ENCODE data around the gene TBC1D16.

Gene TBC1D16

DNA sequence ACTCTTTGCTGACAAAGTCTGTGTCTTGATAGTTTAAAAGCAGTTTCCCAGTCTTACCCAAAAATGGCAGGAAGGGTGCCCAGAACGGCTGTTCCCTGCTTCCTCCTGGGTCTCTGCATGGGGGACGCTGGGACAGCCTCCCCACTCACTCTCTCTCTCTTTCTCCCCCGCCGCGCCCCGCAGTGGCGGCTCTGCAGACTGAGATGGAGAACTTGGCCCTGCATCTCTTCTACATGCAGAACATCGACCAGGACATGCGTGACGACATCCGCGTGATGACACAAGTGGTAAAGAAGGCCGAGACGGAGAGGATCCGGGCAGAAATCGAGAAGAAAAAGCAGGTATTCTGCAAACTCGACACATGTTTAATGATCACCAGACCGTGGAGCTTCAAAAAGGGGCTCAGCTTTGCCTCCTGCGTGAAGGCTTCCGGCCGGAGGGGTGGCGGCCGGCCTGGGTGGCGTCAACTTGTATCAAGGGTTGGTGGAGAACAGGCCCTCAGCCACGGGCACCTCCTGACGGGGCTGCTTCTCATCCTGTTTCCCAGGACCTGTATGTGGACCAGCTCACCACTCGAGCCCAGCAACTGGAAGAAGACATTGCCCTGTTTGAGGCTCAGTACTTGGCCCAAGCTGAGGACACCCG is 22.8 kb upstream of the TBC1D16 start:
- no peak overlapping the region for H3K4me3 ChIP-seq (ENCODE audit: low read depth, low read length)
- TF ChIP-seq POLR2A (IDR thresholded peaks at IDR 0.05; ENCODE audit: extremely low read depth, insufficient read length) (no peak), MAX (IDR thresholded peaks at IDR 0.05; ENCODE audit: low read depth, low read length) (no peak), MYC (IDR thresholded peaks at IDR 0.05; ENCODE audit: low read depth, low read length) (no peak)
- TF ChIP-seq, protein P1, sequence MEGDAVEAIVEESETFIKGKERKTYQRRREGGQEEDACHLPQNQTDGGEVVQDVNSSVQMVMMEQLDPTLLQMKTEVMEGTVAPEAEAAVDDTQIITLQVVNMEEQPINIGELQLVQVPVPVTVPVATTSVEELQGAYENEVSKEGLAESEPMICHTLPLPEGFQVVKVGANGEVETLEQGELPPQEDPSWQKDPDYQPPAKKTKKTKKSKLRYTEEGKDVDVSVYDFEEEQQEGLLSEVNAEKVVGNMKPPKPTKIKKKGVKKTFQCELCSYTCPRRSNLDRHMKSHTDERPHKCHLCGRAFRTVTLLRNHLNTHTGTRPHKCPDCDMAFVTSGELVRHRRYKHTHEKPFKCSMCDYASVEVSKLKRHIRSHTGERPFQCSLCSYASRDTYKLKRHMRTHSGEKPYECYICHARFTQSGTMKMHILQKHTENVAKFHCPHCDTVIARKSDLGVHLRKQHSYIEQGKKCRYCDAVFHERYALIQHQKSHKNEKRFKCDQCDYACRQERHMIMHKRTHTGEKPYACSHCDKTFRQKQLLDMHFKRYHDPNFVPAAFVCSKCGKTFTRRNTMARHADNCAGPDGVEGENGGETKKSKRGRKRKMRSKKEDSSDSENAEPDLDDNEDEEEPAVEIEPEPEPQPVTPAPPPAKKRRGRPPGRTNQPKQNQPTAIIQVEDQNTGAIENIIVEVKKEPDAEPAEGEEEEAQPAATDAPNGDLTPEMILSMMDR (IDR thresholded peaks at IDR 0.05; ENCODE audit: low read depth, low read length), result no peak
- DNase-seq (ENCODE audit: low read depth), result no peak

- no peak overlapping the region for H3K4me3 ChIP-seq (ENCODE audit: low read depth, low read length)
- DNase-seq (ENCODE audit: low read depth), result no peak
- no peak for TF ChIP-seq MAX (IDR thresholded peaks at IDR 0.05; ENCODE audit: low read depth, low read length)
- no peak for TF ChIP-seq POLR2A (IDR thresholded peaks at IDR 0.05; ENCODE audit: extremely low read depth, insufficient read length)
- TF ChIP-seq, protein P1 (IDR thresholded peaks at IDR 0.05; ENCODE audit: low read depth, low read length), result no peak
- no peak for TF ChIP-seq MYC (IDR thresholded peaks at IDR 0.05; ENCODE audit: low read depth, low read length)
Measured at GRCh38 chr17:80055597-80055996, 19.9 kb upstream of the TBC1D16 start.

DNA sequence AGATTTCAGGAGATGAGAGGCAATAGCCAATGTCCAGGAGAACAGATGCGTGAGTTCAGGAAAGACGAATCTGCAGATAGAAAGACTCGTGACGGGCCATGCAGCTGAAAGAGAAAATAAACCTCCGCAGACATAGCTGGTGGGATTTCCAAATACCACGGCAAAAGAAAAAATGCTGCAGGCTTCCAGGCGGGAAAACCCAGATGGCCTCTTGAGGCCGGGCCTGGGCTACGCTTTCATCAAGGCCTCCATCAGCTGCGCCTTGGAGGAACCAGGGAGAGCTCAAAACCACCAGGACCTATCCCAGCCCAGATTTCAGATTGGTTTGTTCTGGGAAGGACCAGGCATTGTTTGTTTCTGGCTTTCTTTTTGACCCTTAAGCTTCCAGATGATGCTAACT is 17.4 kb upstream of the TBC1D16 start:
- H3K4me3 ChIP-seq (ENCODE audit: low read depth, low read length), result no peak overlapping the region
- no peak for DNase-seq (ENCODE audit: low read depth)
- TF ChIP-seq MYC (IDR thresholded peaks at IDR 0.05; ENCODE audit: low read depth, low read length) (no peak), POLR2A (IDR thresholded peaks at IDR 0.05; ENCODE audit: extremely low read depth, insufficient read length) (no peak), MAX (IDR thresholded peaks at IDR 0.05; ENCODE audit: low read depth, low read length) (no peak)
- TF ChIP-seq, protein P1 (IDR thresholded peaks at IDR 0.05; ENCODE audit: low read depth, low read length), result no peak

- TF ChIP-seq MAX (IDR thresholded peaks at IDR 0.05; ENCODE audit: low read depth, low read length) (no peak), POLR2A (IDR thresholded peaks at IDR 0.05; ENCODE audit: extremely low read depth, insufficient read length) (no peak), MYC (IDR thresholded peaks at IDR 0.05; ENCODE audit: low read depth, low read length) (no peak)
- TF ChIP-seq, protein P1 (IDR thresholded peaks at IDR 0.05; ENCODE audit: low read depth, low read length), result no peak
- DNase-seq (ENCODE audit: low read depth), result no peak
- no peak overlapping the region for H3K4me3 ChIP-seq (ENCODE audit: low read depth, low read length)
Measured at GRCh38 chr17:80051681-80052080, 16.0 kb upstream of the TBC1D16 start.

DNA sequence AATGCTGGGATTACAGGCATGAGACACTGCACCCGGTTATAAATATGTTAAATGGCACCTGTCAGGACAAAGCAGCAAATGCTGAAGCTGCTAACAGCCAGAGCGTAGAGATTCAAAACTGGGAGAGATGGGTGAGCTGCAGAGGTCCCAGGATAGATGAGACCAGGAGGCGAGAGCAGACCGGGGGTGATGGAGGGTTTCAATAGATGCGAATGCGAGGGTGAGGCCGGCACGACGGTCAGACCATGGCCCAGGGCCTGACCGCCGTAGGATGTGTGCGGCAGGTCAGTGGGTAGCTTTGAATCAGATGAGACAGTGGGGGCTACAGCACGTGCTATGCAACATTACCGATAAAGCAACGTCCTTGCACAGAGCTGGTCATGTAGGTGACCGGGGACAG is 15.0 kb upstream of the TBC1D16 start:
- no peak overlapping the region for H3K4me3 ChIP-seq (ENCODE audit: low read depth, low read length)
- no peak for DNase-seq (ENCODE audit: low read depth)
- TF ChIP-seq MYC (IDR thresholded peaks at IDR 0.05; ENCODE audit: low read depth, low read length) (no peak), POLR2A (IDR thresholded peaks at IDR 0.05; ENCODE audit: extremely low read depth, insufficient read length) (no peak)

DNA sequence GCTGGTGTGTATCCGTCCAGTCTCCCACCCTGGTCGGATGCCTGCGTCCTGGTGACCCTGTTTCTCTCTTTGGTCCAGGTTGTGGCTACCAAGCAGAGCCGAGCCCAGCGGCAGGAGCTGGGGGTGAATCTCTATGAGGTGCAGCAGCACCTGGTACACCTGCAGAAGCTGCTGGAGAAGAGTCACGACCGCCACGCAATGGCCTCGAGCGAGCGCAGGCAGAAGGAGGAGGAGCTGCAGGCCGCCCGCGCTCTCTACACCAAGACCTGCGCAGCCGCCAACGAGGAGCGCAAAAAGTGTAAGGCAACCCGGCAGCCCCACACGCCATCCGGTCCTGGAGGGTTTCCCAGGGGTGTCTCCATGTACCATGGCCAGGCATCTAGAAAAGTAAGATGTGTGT is 14.3 kb upstream of the TBC1D16 start:
- DNase-seq (ENCODE audit: low read depth), result no peak
- TF ChIP-seq, protein P1 (IDR thresholded peaks at IDR 0.05; ENCODE audit: low read depth, low read length), result no peak
- TF ChIP-seq POLR2A (IDR thresholded peaks at IDR 0.05; ENCODE audit: extremely low read depth, insufficient read length) (no peak), MYC (IDR thresholded peaks at IDR 0.05; ENCODE audit: low read depth, low read length) (no peak)
- H3K4me3 ChIP-seq (ENCODE audit: low read depth, low read length), result no peak overlapping the region
